ENCODE data around the gene LPP. TPM values are rescaled to one million over a fixed set of nuclear protein-coding genes. Genes with fewer than 3 reads are reported as not detected.

The LPP gene
- total RNA-seq, 1 experiment from 2014 or later: 120 TPM

- Histone ChIP-seq H3K4me1 (peaks cover 24% of the 10 kb centered on the region), H3K27me3 (replicated peaks; ENCODE audit: control insufficient read depth, insufficient read depth, low read length) (no peaks in the 10 kb centered on the region), H3K36me3 (ENCODE audit: control insufficient read depth, insufficient read depth, low read length) (no peaks in the 10 kb centered on the region), H3K9me3 (peaks cover 4% of the 10 kb centered on the region), H3K4me3 (ENCODE audit: low read depth, low read length) (no peak overlapping the region)
- TF ChIP-seq CTCF (IDR thresholded peaks at IDR 0.05; ENCODE audit: insufficient read depth in 1 of 2, low read depth in 1 of 2, low read length in 1 of 2, severe bottlenecking in 1 of 2, unreplicated experiment in 1 of 2): no peak
- intact Hi-C loops (cut with micrococcal nuclease; ENCODE audit: unreplicated experiment): no loop called here
- ChIA-PET CTCF (no interaction called here), POLR2A (interaction anchor here (0.6 kb wide), 2 partner anchors 137 to 211 kb away, joined by 4 to 5 read pairs; no protein-coding TSS in a partner anchor)
- no peak for DNase-seq
- peaks cover 7% of the 10 kb centered on the region for H3K36me3 Mint-ChIP-seq (ENCODE audit: insufficient read depth, unreplicated experiment)
- BruUV-seq (replicated peaks): no TSS peak
- H3K4me1 Mint-ChIP-seq (ENCODE audit: low read depth, unreplicated experiment): peaks cover 23% of the 10 kb centered on the region
- H3K27me3 Mint-ChIP-seq (ENCODE audit: insufficient read depth, unreplicated experiment): no peaks in the 10 kb centered on the region
- peaks cover 11% of the 10 kb centered on the region for H3K9me3 Mint-ChIP-seq (ENCODE audit: unreplicated experiment)
- no peak overlapping the region for H3K4me3 Mint-ChIP-seq (ENCODE audit: unreplicated experiment)
- H3K27ac Mint-ChIP-seq (ENCODE audit: unreplicated experiment): peak overlapping the region; percentile 45
These were observed 46.8 kb upstream of the LPP start for GRCh38 chr3:188106887-188107830.

GRCh38 chr3:188108703-188109412, 45.1 kb upstream of the LPP start:
- no peak for DNase-seq
- no peaks in the 10 kb centered on the region for H3K27me3 ChIP-seq (replicated peaks; ENCODE audit: control insufficient read depth, insufficient read depth, low read length)
- peaks cover 28% of the 10 kb centered on the region for H3K4me1 Mint-ChIP-seq (ENCODE audit: low read depth, unreplicated experiment)
- ChIA-PET CTCF (no interaction called here), POLR2A (no interaction called here)
- no peaks in the 10 kb centered on the region; the same call in 1 of the 2 replicates for H3K36me3 ChIP-seq (ENCODE audit: control insufficient read depth, insufficient read depth, low read length)
- TF ChIP-seq CTCF (IDR thresholded peaks at IDR 0.05; ENCODE audit: insufficient read depth in 1 of 2, low read depth in 1 of 2, low read length in 1 of 2, severe bottlenecking in 1 of 2, unreplicated experiment in 1 of 2): no peak
- H3K4me1 ChIP-seq: peaks cover 22% of the 10 kb centered on the region
- no peak overlapping the region for H3K27ac Mint-ChIP-seq (ENCODE audit: unreplicated experiment)
- intact Hi-C loops (cut with micrococcal nuclease; ENCODE audit: unreplicated experiment): no loop called here
- no peak overlapping the region for H3K4me3 Mint-ChIP-seq (ENCODE audit: unreplicated experiment)
- BruUV-seq (replicated peaks): no TSS peak
- no peaks in the 10 kb centered on the region for H3K27me3 Mint-ChIP-seq (ENCODE audit: insufficient read depth, unreplicated experiment)
- H3K9me3 ChIP-seq: peaks cover 4% of the 10 kb centered on the region
- no peak overlapping the region for H3K4me3 ChIP-seq (ENCODE audit: low read depth, low read length)
- H3K9me3 Mint-ChIP-seq (ENCODE audit: unreplicated experiment): peaks cover 20% of the 10 kb centered on the region
- peaks cover 7% of the 10 kb centered on the region for H3K36me3 Mint-ChIP-seq (ENCODE audit: insufficient read depth, unreplicated experiment)

GRCh38 chr3:188111002-188111584, 42.9 kb upstream of the LPP start:
- Mint-ChIP-seq H3K4me3 (ENCODE audit: unreplicated experiment) (no peak overlapping the region), H3K27ac (ENCODE audit: unreplicated experiment) (peak overlapping the region; percentile 29), H3K9me3 (ENCODE audit: unreplicated experiment) (peaks cover 20% of the 10 kb centered on the region), H3K27me3 (ENCODE audit: insufficient read depth, unreplicated experiment) (no peaks in the 10 kb centered on the region), H3K4me1 (ENCODE audit: low read depth, unreplicated experiment) (peaks cover 27% of the 10 kb centered on the region), H3K36me3 (ENCODE audit: insufficient read depth, unreplicated experiment) (peaks cover 7% of the 10 kb centered on the region)
- no TSS peak for BruUV-seq (replicated peaks)
- no peaks in the 10 kb centered on the region; the same call in 1 of the 2 replicates for H3K36me3 ChIP-seq (ENCODE audit: control insufficient read depth, insufficient read depth, low read length)
- no peak overlapping the region for H3K4me3 ChIP-seq (ENCODE audit: low read depth, low read length)
- no peak for TF ChIP-seq CTCF (IDR thresholded peaks at IDR 0.05; ENCODE audit: insufficient read depth in 1 of 2, low read depth in 1 of 2, low read length in 1 of 2, severe bottlenecking in 1 of 2, unreplicated experiment in 1 of 2)
- ChIA-PET POLR2A (interaction anchor here (1.0 kb wide), 1 partner anchor 42 kb away, joined by 3 read pairs; no protein-coding TSS in a partner anchor), CTCF (interaction anchor here (1.3 kb wide), 1 partner anchor 362 kb away, joined by 3 read pairs; no protein-coding TSS in a partner anchor)
- H3K4me1 ChIP-seq: peaks cover 22% of the 10 kb centered on the region
- intact Hi-C loops (cut with micrococcal nuclease; ENCODE audit: unreplicated experiment): loop anchor here (1.0 kb wide), 2 partner anchors 58 to 74 kb away; no protein-coding TSS in a partner anchor
- H3K27me3 ChIP-seq (replicated peaks; ENCODE audit: control insufficient read depth, insufficient read depth, low read length): no peaks in the 10 kb centered on the region
- H3K9me3 ChIP-seq: peaks cover 4% of the 10 kb centered on the region
- DNase-seq: peak; percentile 44 to 70

All from Caco-2 (cell line).